ENCODE data around the gene P3R3URF. TPM values are rescaled to one million over a fixed set of nuclear protein-coding genes. Genes with fewer than 3 reads are reported as not detected.

Gene P3R3URF
- total and polyA plus RNA-seq, 4 donors: not detected

DNA sequence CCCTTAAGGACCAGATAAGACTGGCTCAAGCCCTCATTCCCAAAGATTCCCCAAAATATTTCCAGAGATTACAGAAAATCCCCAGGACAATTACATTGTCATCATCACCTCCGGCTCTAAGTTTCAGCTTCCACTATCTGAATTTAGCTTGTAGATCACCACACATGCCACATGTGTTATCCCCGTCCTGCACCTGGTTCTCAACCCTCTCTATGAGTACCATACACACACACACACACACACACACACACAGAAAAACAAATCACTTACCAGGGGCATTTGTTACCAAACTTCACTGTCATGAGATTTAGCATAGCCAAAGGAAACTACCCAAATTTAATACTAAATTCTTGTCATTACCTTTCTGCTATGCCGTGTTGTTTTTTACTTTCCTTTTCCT is 16.8 kb downstream of the P3R3URF start:
- no peak for TF ChIP-seq NR2F2 (IDR thresholded peaks at IDR 0.05)
- TF ChIP-seq HNF4G (IDR thresholded peaks at IDR 0.05): no peak
- TF ChIP-seq ATF3 (IDR thresholded peaks at IDR 0.05): no peak
- TF ChIP-seq, protein P1, sequence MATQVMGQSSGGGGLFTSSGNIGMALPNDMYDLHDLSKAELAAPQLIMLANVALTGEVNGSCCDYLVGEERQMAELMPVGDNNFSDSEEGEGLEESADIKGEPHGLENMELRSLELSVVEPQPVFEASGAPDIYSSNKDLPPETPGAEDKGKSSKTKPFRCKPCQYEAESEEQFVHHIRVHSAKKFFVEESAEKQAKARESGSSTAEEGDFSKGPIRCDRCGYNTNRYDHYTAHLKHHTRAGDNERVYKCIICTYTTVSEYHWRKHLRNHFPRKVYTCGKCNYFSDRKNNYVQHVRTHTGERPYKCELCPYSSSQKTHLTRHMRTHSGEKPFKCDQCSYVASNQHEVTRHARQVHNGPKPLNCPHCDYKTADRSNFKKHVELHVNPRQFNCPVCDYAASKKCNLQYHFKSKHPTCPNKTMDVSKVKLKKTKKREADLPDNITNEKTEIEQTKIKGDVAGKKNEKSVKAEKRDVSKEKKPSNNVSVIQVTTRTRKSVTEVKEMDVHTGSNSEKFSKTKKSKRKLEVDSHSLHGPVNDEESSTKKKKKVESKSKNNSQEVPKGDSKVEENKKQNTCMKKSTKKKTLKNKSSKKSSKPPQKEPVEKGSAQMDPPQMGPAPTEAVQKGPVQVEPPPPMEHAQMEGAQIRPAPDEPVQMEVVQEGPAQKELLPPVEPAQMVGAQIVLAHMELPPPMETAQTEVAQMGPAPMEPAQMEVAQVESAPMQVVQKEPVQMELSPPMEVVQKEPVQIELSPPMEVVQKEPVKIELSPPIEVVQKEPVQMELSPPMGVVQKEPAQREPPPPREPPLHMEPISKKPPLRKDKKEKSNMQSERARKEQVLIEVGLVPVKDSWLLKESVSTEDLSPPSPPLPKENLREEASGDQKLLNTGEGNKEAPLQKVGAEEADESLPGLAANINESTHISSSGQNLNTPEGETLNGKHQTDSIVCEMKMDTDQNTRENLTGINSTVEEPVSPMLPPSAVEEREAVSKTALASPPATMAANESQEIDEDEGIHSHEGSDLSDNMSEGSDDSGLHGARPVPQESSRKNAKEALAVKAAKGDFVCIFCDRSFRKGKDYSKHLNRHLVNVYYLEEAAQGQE (IDR thresholded peaks at IDR 0.05): no peak
- no peak for TF ChIP-seq YY1 (IDR thresholded peaks at IDR 0.05)
- no peak for TF ChIP-seq CTCF (IDR thresholded peaks at IDR 0.05; ENCODE audit: low read depth, low read length, missing input control)
- no peak for TF ChIP-seq HNF4A (conservative IDR thresholded peaks at IDR 0.05)
- TF ChIP-seq FOXA2 (IDR thresholded peaks at IDR 0.05): no peak
- TF ChIP-seq GABPA (IDR thresholded peaks at IDR 0.05 in 1 of 2, conservative IDR thresholded peaks at IDR 0.05 in 1 of 2): no peak
- 83% methylated on average over 3 of the region's 3 CpGs for WGBS
- H3K4me1 ChIP-seq (ENCODE audit: control insufficient read depth in 4 of 4, insufficient read depth in 4 of 4, low read length in 3 of 4): no peaks in the 10 kb centered on the region
- no peaks in the 10 kb centered on the region for H3K9me3 ChIP-seq (ENCODE audit: control insufficient read depth in 4 of 4, low read length in 3 of 4)
- no peak overlapping the region for H3K27ac ChIP-seq (ENCODE audit: low read depth in 1 of 2, low read length in 2 of 2)
- no peaks in the 10 kb centered on the region for H3K27me3 ChIP-seq (ENCODE audit: control insufficient read depth in 4 of 4, insufficient read depth in 4 of 4, low read length in 3 of 4)
- H3K36me3 ChIP-seq (ENCODE audit: control insufficient read depth in 4 of 4, insufficient read depth in 3 of 4, low read depth in 1 of 4, low read length in 3 of 4): no peaks in the 10 kb centered on the region
- no peak overlapping the region for H3K4me3 ChIP-seq (ENCODE audit: low read depth in 1 of 3, low read length in 3 of 3)
- no peak for DNase-seq (ENCODE audit: low spot score)
- no peak overlapping the region for H3K9ac ChIP-seq (ENCODE audit: low read depth in 1 of 2, low read length in 2 of 2)

GRCh38 chr1:46158312-46159281 is 17.7 kb downstream of the P3R3URF start:
- H3K9ac ChIP-seq (ENCODE audit: low read depth in 1 of 2, low read length in 2 of 2): no peak overlapping the region
- no peak for DNase-seq (ENCODE audit: low spot score)
- WGBS: 91% methylated on average over 13 of the region's 13 CpGs
- H3K27me3 ChIP-seq (ENCODE audit: control insufficient read depth in 4 of 4, insufficient read depth in 4 of 4, low read length in 3 of 4): no peaks in the 10 kb centered on the region
- H3K36me3 ChIP-seq (ENCODE audit: control insufficient read depth in 4 of 4, insufficient read depth in 3 of 4, low read depth in 1 of 4, low read length in 3 of 4): no peaks in the 10 kb centered on the region
- no peaks in the 10 kb centered on the region for H3K4me1 ChIP-seq (ENCODE audit: control insufficient read depth in 4 of 4, insufficient read depth in 4 of 4, low read length in 3 of 4)
- H3K9me3 ChIP-seq (ENCODE audit: control insufficient read depth in 4 of 4, low read length in 3 of 4): no peaks in the 10 kb centered on the region
- H3K4me3 ChIP-seq (ENCODE audit: low read depth in 1 of 3, low read length in 3 of 3): no peak overlapping the region
- no peak for TF ChIP-seq MAX (IDR thresholded peaks at IDR 0.05)
- TF ChIP-seq EGR1 (IDR thresholded peaks at IDR 0.05; ENCODE audit: low read depth in 2 of 2): no peak
- H3K27ac ChIP-seq (ENCODE audit: low read depth in 1 of 2, low read length in 2 of 2): no peak overlapping the region
